ENCODE data around the gene SLIT1. TPM values are rescaled to one million over a fixed set of nuclear protein-coding genes. Genes with fewer than 3 reads are reported as not detected.

Gene SLIT1
- total RNA-seq, 4 donors from 2014 or later: 0.04 to 0.13 TPM; not detected in 2

DNA sequence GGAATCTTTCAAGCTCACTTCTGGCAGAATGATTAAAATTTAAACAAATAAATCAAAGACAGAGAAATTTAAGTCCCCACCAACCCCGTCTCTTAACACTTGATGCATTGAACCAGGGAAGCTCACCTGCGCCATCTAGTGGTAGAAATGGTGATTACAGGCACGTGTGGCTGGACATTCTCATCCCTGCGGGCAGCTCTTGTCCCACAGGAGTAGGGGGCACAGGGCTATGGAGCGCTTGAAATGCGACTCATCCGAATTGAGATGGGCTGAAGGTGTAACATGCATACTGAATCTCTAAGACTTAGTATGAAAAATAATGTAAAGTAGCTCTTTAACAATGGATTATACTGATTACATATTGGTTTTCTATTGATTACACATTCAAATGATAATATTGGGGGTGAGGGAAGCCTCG lies 24.8 kb upstream of the SLIT1 start:
- no peak overlapping the region for H3K27ac ChIP-seq
- no peak overlapping the region for H3K4me3 ChIP-seq
- peaks cover 0 to 1% of the 10 kb centered on the region in 2 donors for H3K36me3 ChIP-seq
- ATAC-seq: no peak
- H3K4me1 ChIP-seq: peaks cover 0 to 3% (median 0%) of the 10 kb centered on the region in 3 donors
- peaks cover 21% of the 10 kb centered on the region for H3K27me3 ChIP-seq
- TF ChIP-seq, protein P1, sequence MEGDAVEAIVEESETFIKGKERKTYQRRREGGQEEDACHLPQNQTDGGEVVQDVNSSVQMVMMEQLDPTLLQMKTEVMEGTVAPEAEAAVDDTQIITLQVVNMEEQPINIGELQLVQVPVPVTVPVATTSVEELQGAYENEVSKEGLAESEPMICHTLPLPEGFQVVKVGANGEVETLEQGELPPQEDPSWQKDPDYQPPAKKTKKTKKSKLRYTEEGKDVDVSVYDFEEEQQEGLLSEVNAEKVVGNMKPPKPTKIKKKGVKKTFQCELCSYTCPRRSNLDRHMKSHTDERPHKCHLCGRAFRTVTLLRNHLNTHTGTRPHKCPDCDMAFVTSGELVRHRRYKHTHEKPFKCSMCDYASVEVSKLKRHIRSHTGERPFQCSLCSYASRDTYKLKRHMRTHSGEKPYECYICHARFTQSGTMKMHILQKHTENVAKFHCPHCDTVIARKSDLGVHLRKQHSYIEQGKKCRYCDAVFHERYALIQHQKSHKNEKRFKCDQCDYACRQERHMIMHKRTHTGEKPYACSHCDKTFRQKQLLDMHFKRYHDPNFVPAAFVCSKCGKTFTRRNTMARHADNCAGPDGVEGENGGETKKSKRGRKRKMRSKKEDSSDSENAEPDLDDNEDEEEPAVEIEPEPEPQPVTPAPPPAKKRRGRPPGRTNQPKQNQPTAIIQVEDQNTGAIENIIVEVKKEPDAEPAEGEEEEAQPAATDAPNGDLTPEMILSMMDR (IDR thresholded peaks at IDR 0.05): peak; percentile 86 to 97 (median 94)
- TF ChIP-seq POLR2AphosphoS5 (IDR thresholded peaks at IDR 0.05) (no peak), EP300 (IDR thresholded peaks at IDR 0.05) (no peak)
- H3K9me3 ChIP-seq: no peaks in the 10 kb centered on the region
- 12 to 22% methylated on average over 6 to 8 of the region's 8 CpGs for WGBS, 2 donors (ENCODE audit: low coverage in 1 of 2)

DNA sequence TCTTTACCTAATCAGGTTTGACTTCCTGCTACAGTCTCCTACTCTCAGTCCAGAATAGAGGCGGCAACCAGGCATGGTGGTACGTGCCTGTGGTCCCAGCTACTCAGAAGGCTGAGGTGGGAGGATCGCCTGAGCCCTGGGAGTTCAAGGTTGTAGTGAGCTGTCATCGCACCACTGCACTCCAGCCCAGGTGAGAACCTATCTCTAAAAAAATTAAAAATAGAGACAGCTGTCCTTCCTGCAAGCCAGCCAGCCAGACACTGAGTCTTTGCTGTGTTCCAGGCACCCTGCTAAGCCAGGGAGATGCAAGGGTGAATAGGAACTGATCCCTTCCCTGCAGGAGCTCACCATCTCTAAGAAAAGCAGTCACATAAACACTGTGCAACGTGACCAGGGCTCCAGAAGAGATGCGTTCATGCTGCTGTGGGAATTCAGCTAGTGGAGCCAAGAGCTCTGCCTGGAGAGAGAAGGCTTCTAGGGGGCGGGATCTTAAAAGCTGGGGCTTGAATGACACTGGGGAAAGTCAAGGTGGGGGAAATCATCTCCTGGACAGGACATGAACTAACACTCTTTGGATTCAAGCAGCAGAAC lies 22.1 kb upstream of the SLIT1 start:
- ATAC-seq: no peak
- no peak for TF ChIP-seq POLR2A (IDR thresholded peaks at IDR 0.05)
- Histone ChIP-seq H3K4me3 (no peak overlapping the region), H3K27ac (no peak overlapping the region), H3K36me3 (no peaks in the 10 kb centered on the region), H3K27me3 (peaks cover 30% of the 10 kb centered on the region), H3K4me1 (peaks cover 0 to 3% (median 0%) of the 10 kb centered on the region in 3 donors), H3K9me3 (no peaks in the 10 kb centered on the region)
- 37% methylated on average over 3 of the region's 7 CpGs; no CpG with 5 or more reads in 1 of the 2 donors for WGBS, 2 donors (ENCODE audit: low coverage in 1 of 2)

DNA sequence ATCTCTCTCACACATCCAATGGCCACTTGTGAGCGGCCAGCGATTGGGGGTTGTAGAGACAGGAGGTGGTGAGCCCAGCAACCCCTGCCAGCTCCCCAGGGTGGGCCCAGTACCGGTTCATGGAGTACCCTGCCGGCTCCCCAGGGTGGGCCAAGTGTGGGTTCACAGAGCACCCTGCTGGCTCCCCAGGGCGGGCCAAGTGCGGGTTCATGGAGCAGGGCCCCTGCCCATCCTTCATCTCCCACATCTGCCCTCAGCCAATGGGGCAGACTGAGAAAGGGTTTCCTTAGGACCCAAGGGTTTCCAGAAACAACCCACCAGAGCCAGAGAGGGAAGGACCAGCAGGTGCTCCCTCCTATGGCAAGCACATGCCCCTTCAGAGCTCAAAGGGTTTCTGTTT lies 21.4 kb upstream of the SLIT1 start:
- 76% methylated on average over 3 of the region's 6 CpGs; no CpG with 5 or more reads in 1 of the 2 donors for WGBS, 2 donors (ENCODE audit: low coverage in 1 of 2)
- Histone ChIP-seq H3K27ac (no peak overlapping the region), H3K9me3 (no peaks in the 10 kb centered on the region), H3K4me1 (peaks cover 0 to 3% (median 0%) of the 10 kb centered on the region in 3 donors), H3K27me3 (peaks cover 30% of the 10 kb centered on the region), H3K4me3 (no peak overlapping the region), H3K36me3 (no peaks in the 10 kb centered on the region)
- TF ChIP-seq POLR2AphosphoS5 (IDR thresholded peaks at IDR 0.05): no peak
- no peak for TF ChIP-seq POLR2A (IDR thresholded peaks at IDR 0.05)
- no peak for TF ChIP-seq EP300 (IDR thresholded peaks at IDR 0.05)
- TF ChIP-seq, protein P1 (IDR thresholded peaks at IDR 0.05): no peak
- ATAC-seq: no peak

DNA sequence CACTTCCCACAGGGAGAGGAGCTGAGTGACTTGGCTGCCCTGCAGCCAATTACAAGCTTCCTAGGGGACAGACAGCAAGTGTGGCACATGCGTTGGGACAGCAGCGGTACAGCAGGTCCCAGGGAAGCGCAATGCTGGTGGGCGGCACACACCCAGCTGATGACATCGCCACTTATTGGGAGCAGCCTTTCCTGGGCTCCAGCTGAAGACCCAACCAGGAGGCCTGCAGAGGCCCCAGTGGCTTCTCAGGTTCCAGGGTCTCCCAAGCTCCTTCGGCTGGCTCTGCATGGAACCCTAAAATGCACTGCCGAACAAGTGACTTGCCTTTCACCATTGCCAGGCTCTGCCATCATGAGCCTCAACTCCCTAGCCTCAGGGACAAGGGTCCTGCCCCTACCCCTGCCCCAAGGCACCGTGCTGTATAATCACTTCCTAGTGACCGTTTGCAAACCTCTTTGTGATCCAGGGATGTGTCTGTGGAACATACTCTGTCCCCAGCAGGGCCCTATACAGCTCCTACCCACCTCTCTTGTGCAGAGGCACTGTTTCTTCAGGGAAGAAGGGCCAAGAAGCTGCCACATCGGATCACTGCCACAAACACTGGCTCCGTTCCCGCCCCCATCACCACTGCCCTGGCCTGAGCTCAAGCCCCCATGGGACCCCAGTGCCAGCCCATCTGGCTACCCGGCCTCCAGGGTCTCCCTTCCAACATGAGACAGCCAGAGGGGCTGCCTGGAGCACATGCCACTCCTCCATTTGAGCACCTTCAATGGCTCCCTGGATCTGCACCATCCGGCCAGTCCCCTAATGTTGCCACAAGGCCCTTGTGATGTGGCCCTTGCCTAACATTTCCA lies 19.3 kb upstream of the SLIT1 start:
- ATAC-seq: no peak
- no peaks in the 10 kb centered on the region for H3K9me3 ChIP-seq
- H3K27ac ChIP-seq: no peak overlapping the region
- H3K4me3 ChIP-seq: no peak overlapping the region
- H3K4me1 ChIP-seq: no peaks in the 10 kb centered on the region
- TF ChIP-seq, protein P1 (IDR thresholded peaks at IDR 0.05): no peak
- no peak for TF ChIP-seq EP300 (IDR thresholded peaks at IDR 0.05)
- no peak for TF ChIP-seq POLR2AphosphoS5 (IDR thresholded peaks at IDR 0.05)
- TF ChIP-seq POLR2A (IDR thresholded peaks at IDR 0.05): no peak
- no peaks in the 10 kb centered on the region for H3K36me3 ChIP-seq
- H3K27me3 ChIP-seq: peaks cover 31% of the 10 kb centered on the region
- 70 to 87% methylated on average over 2 to 3 of the region's 14 CpGs for WGBS, 2 donors (ENCODE audit: low coverage in 1 of 2)

- no peaks in the 10 kb centered on the region for H3K36me3 ChIP-seq
- H3K4me1 ChIP-seq: no peaks in the 10 kb centered on the region
- WGBS, 2 donors (ENCODE audit: low coverage in 1 of 2): 86 to 88% methylated on average over 3 to 6 of the region's 7 CpGs
- H3K27me3 ChIP-seq: peaks cover 33% of the 10 kb centered on the region
- ATAC-seq: no peak
- H3K27ac ChIP-seq: no peak overlapping the region
- TF ChIP-seq EP300 (IDR thresholded peaks at IDR 0.05): no peak
- TF ChIP-seq POLR2AphosphoS5 (IDR thresholded peaks at IDR 0.05): no peak
- TF ChIP-seq POLR2A (IDR thresholded peaks at IDR 0.05): no peak
- TF ChIP-seq, protein P1 (IDR thresholded peaks at IDR 0.05): no peak
- H3K9me3 ChIP-seq: no peaks in the 10 kb centered on the region
- H3K4me3 ChIP-seq: no peak overlapping the region
These were observed 17.5 kb upstream of the SLIT1 start for GRCh38 chr10:97203220-97203619.
